HEK293 (cell line): ENCODE data around the gene EVI5L.

Experiments
- CTCF ChIA-PET: fragments of 350-600 bp; formaldehyde crosslinking; extraction: SDS; loops from one replicate; lab custom pipeline; 2021; ENCODE audit warnings: antibody characterized with exemption; lab: Yijun Ruan, JAX
- POLR2A ChIA-PET: fragments of 300-600 bp; formaldehyde crosslinking; extraction: SDS; loops from one replicate; lab custom pipeline; 2020; ENCODE audit warnings: antibody characterized with exemption, inconsistent platforms; lab: Yijun Ruan, JAX
- H3K27ac ChIP-seq: fragments of 200-500 bp; sonication (Bioruptor generic); 2 replicates; pipeline ENCODE4 v1.5.1; 2014; ENCODE audit warnings: low read depth, low read length, control low read depth, inconsistent platforms; ENCODE audit errors: extremely low read depth
- H3K36me3 ChIP-seq, 2 experiments: fragments of 200-500 bp in 1 of 2; sonication (Bioruptor generic) in 1 of 2; 1 replicate in 1 of 2; 2 replicates in 1 of 2; pipeline ENCODE4 v1.5.1; 2014 to 2017; ENCODE audit warnings: inconsistent platforms in 2 of 2, low read length in 2 of 2; ENCODE audit not compliant: control insufficient read depth in 2 of 2, insufficient read depth in 1 of 2
- H3K4me1 ChIP-seq: fragments of 200-500 bp; sonication (Bioruptor generic); 2 replicates; pipeline ENCODE4 v1.5.1; 2014; ENCODE audit warnings: mild to moderate bottlenecking, low read length, inconsistent platforms; ENCODE audit not compliant: control insufficient read depth, insufficient read depth
- H3K4me3 ChIP-seq: 2 replicates; pipeline ENCODE4 v1.5.1; 2011; ENCODE audit warnings: low read depth, mild to moderate bottlenecking, control low read depth, low read length, moderate library complexity
- H3K9me3 ChIP-seq: fragments of 200-500 bp; sonication (Bioruptor generic); 2 replicates; pipeline ENCODE4 v1.5.1; 2014; ENCODE audit warnings: low read depth, low read length, inconsistent platforms; ENCODE audit not compliant: control insufficient read depth, insufficient read depth
- GLIS1 ChIP-seq: fragments of 450-650 bp; formaldehyde crosslinking; IDR thresholded peaks from 2 replicates; pipeline ENCODE4 v1.5.1; 2016; ENCODE audit warnings: missing biosample characterization, missing genetic modification characterization
- SCRT1 ChIP-seq: fragments of 450-650 bp; formaldehyde crosslinking; IDR thresholded peaks from 2 replicates; pipeline ENCODE4 v1.5.1; 2016; ENCODE audit warnings: missing biosample characterization, missing genetic modification characterization, borderline replicate concordance
- SP7 ChIP-seq: fragments of 450-650 bp; formaldehyde crosslinking; IDR thresholded peaks from 2 replicates; pipeline ENCODE4 v1.5.1; 2016; ENCODE audit warnings: missing biosample characterization, missing genetic modification characterization
- YY1 ChIP-seq: fragments of 450-650 bp; formaldehyde crosslinking; IDR thresholded peaks from 2 replicates; pipeline ENCODE4 v1.5.1; 2018; ENCODE audit warnings: missing biosample characterization, missing genetic modification characterization
- ZBTB17 ChIP-seq: fragments of 450-650 bp; formaldehyde crosslinking; IDR thresholded peaks from 2 replicates; pipeline ENCODE4 v1.5.1; 2016; ENCODE audit warnings: missing biosample characterization, missing genetic modification characterization
- ZFP3 ChIP-seq: fragments of 450-650 bp; formaldehyde crosslinking; IDR thresholded peaks from 2 replicates; pipeline ENCODE4 v1.5.1; 2016; ENCODE audit warnings: low read depth, missing biosample characterization, missing genetic modification characterization
- ZNF112 ChIP-seq: fragments of 450-650 bp; formaldehyde crosslinking; IDR thresholded peaks from 2 replicates; pipeline ENCODE4 v1.5.0; 2017; ENCODE audit warnings: missing biosample characterization, missing genetic modification characterization
- ZNF114 ChIP-seq: fragments of 450-650 bp; formaldehyde crosslinking; IDR thresholded peaks from 2 replicates; pipeline ENCODE4 v1.5.0; 2017; ENCODE audit warnings: missing biosample characterization, missing genetic modification characterization
- ZNF2 ChIP-seq: fragments of 450-650 bp; formaldehyde crosslinking; IDR thresholded peaks from 2 replicates; pipeline ENCODE4 v1.5.1; 2016; ENCODE audit warnings: missing biosample characterization, missing genetic modification characterization
- ZNF202 ChIP-seq: fragments of 450-650 bp; formaldehyde crosslinking; IDR thresholded peaks from 2 replicates; pipeline ENCODE4 v1.5.1; 2016; ENCODE audit warnings: missing biosample characterization, missing genetic modification characterization, borderline replicate concordance
- ZNF211 ChIP-seq: fragments of 450-650 bp; formaldehyde crosslinking; IDR thresholded peaks from 2 replicates; pipeline ENCODE4 v1.5.1; 2016; ENCODE audit warnings: low read depth, missing biosample characterization, missing genetic modification characterization
- ZNF248 ChIP-seq: fragments of 450-650 bp; formaldehyde crosslinking; IDR thresholded peaks from 2 replicates; pipeline ENCODE4 v1.5.1; 2017; ENCODE audit warnings: missing biosample characterization, missing genetic modification characterization
- ZNF302 ChIP-seq: fragments of 450-650 bp; formaldehyde crosslinking; IDR thresholded peaks from 2 replicates; pipeline ENCODE4 v1.5.1; 2016; ENCODE audit warnings: missing biosample characterization, missing genetic modification characterization, low read depth
- ZNF311 ChIP-seq: fragments of 450-650 bp; formaldehyde crosslinking; IDR thresholded peaks from 2 replicates; pipeline ENCODE4 v1.5.1; 2017; ENCODE audit warnings: missing biosample characterization, missing genetic modification characterization, borderline replicate concordance
- ZNF335 ChIP-seq: fragments of 450-650 bp; formaldehyde crosslinking; conservative IDR thresholded peaks from 2 replicates; pipeline ENCODE4 v1.5.1; 2016; ENCODE audit warnings: missing biosample characterization, missing genetic modification characterization
- ZNF37A ChIP-seq: fragments of 450-650 bp; IDR thresholded peaks from 2 replicates; pipeline ENCODE4 v1.5.1; 2018; ENCODE audit warnings: missing biosample characterization, missing genetic modification characterization
- ZNF521 ChIP-seq: fragments of 450-650 bp; formaldehyde crosslinking; IDR thresholded peaks from 2 replicates; pipeline ENCODE4 v1.5.1; 2017; ENCODE audit warnings: missing biosample characterization, mild to moderate bottlenecking, missing genetic modification characterization
- ZNF530 ChIP-seq: fragments of 450-650 bp; formaldehyde crosslinking; IDR thresholded peaks from 2 replicates; pipeline ENCODE4 v1.5.1; 2016; ENCODE audit warnings: low read depth, missing biosample characterization, missing genetic modification characterization
- ZNF555 ChIP-seq: fragments of 450-650 bp; formaldehyde crosslinking; conservative IDR thresholded peaks from 2 replicates; pipeline ENCODE4 v1.5.1; 2017; ENCODE audit warnings: missing biosample characterization, mild to moderate bottlenecking, missing genetic modification characterization, inconsistent platforms
- ZNF621 ChIP-seq: fragments of 450-650 bp; formaldehyde crosslinking; IDR thresholded peaks from 2 replicates; pipeline ENCODE4 v1.5.1; 2017; ENCODE audit warnings: missing biosample characterization, missing genetic modification characterization
- ZNF707 ChIP-seq: fragments of 450-650 bp; formaldehyde crosslinking; IDR thresholded peaks from 2 replicates; pipeline ENCODE4 v1.5.1; 2016; ENCODE audit warnings: missing biosample characterization, missing genetic modification characterization
- ZNF76 ChIP-seq: fragments of 450-650 bp; formaldehyde crosslinking; IDR thresholded peaks from 2 replicates; pipeline ENCODE4; 2016; ENCODE audit warnings: low read depth, missing biosample characterization, missing genetic modification characterization, borderline replicate concordance
- ZNF785 ChIP-seq: fragments of 450-650 bp; formaldehyde crosslinking; IDR thresholded peaks from 2 replicates; pipeline ENCODE4 v1.5.1; 2016; ENCODE audit warnings: missing biosample characterization, missing genetic modification characterization
- TF ChIP-seq, protein P1 (sequence below): fragments of 450-650 bp; formaldehyde crosslinking; IDR thresholded peaks from 2 replicates; pipeline ENCODE4 v1.5.1; 2017; ENCODE audit warnings: missing biosample characterization, missing genetic modification characterization
- TF ChIP-seq, protein P2 (sequence below): fragments of 450-650 bp; formaldehyde crosslinking; IDR thresholded peaks from 2 replicates; pipeline ENCODE4 v1.5.1; 2016; ENCODE audit warnings: missing biosample characterization, missing genetic modification characterization
- TF ChIP-seq, protein P3 (sequence below): fragments of 450-650 bp; formaldehyde crosslinking; IDR thresholded peaks from 2 replicates; pipeline ENCODE4 v1.5.1; 2016; ENCODE audit warnings: missing biosample characterization, missing genetic modification characterization, borderline replicate concordance

EVI5L gene

DNA sequence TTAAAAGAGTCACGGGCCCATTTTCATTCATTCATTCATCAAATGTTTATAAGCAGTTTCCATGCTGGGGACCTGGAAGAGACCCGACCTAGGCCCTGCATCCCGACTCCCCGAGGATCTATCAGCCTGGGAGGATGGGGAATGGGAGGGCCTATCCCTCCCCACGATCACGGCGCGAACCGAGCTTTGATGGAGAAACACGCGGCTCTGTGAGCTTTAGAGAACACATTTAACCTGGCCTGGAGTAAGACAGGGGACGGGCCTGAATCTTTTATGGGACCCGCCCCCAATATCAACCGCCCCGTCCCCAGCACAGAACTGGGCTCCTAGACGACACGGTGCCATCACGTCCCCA is 875 bp upstream of the EVI5L start (continued):
- no peak for TF ChIP-seq ZNF555 (tag by site-specific recombination)
- TF ChIP-seq, protein P1, sequence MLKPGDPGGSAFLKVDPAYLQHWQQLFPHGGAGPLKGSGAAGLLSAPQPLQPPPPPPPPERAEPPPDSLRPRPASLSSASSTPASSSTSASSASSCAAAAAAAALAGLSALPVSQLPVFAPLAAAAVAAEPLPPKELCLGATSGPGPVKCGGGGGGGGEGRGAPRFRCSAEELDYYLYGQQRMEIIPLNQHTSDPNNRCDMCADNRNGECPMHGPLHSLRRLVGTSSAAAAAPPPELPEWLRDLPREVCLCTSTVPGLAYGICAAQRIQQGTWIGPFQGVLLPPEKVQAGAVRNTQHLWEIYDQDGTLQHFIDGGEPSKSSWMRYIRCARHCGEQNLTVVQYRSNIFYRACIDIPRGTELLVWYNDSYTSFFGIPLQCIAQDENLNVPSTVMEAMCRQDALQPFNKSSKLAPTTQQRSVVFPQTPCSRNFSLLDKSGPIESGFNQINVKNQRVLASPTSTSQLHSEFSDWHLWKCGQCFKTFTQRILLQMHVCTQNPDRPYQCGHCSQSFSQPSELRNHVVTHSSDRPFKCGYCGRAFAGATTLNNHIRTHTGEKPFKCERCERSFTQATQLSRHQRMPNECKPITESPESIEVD (tag by site-specific recombination), result no peak
- TF ChIP-seq ZFP3 (tag by site-specific recombination), result no peak
- TF ChIP-seq, protein P2, sequence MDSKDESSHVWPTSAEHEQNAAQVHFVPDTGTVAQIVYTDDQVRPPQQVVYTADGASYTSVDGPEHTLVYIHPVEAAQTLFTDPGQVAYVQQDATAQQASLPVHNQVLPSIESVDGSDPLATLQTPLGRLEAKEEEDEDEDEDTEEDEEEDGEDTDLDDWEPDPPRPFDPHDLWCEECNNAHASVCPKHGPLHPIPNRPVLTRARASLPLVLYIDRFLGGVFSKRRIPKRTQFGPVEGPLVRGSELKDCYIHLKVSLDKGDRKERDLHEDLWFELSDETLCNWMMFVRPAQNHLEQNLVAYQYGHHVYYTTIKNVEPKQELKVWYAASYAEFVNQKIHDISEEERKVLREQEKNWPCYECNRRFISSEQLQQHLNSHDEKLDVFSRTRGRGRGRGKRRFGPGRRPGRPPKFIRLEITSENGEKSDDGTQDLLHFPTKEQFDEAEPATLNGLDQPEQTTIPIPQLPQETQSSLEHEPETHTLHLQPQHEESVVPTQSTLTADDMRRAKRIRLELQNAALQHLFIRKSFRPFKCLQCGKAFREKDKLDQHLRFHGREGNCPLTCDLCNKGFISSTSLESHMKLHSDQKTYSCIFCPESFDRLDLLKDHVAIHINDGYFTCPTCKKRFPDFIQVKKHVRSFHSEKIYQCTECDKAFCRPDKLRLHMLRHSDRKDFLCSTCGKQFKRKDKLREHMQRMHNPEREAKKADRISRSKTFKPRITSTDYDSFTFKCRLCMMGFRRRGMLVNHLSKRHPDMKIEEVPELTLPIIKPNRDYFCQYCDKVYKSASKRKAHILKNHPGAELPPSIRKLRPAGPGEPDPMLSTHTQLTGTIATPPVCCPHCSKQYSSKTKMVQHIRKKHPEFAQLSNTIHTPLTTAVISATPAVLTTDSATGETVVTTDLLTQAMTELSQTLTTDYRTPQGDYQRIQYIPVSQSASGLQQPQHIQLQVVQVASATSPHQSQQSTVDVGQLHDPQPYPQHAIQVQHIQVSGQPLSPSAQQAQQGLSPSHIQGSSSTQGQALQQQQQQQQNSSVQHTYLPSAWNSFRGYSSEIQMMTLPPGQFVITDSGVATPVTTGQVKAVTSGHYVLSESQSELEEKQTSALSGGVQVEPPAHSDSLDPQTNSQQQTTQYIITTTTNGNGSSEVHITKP (tag by site-specific recombination), result no peak
- no peak for TF ChIP-seq ZNF202 (tag by site-specific recombination)
- TF ChIP-seq SCRT1 (tag by site-specific recombination), result no peak
- no peak for TF ChIP-seq ZNF37A (tag by site-specific recombination)
- TF ChIP-seq ZNF311 (tag by site-specific recombination), result no peak
- no peak for TF ChIP-seq ZNF530 (tag by site-specific recombination)
- TF ChIP-seq ZNF2, result 0 out of 2 replicates have a peak, but pooled peaks have one; percentile 16
- TF ChIP-seq ZNF521 (tag by site-specific recombination), result no peak
- no peak for TF ChIP-seq GLIS1 (tag by site-specific recombination)
- TF ChIP-seq ZNF335 (tag by site-specific recombination), result peak; percentile 59; the same call in 1 of the 2 replicates
- TF ChIP-seq ZNF302 (tag by site-specific recombination), result no peak
- TF ChIP-seq ZBTB17 (tag by site-specific recombination), result peak; percentile 82
- TF ChIP-seq SP7 (tag by site-specific recombination), result no peak

DNA sequence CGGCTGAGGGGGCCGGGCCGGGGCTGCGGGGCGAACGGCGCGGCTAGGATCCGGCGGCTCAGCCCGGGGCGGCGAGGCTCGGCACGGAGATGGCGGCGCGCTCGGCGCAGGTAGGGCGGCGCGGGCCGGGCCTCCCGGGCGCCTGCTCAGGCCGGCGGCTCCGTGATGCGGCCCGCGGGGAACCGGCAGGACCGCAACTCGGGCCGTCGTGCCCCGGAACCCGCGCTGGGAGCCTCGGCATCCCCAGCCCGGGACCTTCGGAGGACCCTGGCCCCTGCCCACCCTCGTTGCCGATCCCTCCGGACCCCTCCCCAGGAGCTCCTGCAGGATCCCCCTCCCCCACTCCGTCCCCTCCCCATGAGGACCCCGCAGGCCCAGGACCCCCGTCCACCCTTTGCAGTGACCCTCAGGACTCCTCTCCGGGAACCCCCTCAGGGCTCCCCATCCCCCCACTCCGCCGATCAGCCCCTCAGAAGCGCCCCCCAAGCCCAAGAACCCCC is 304 bp downstream of the EVI5L start:
- Histone ChIP-seq H3K9me3 (no peaks in the 10 kb centered on the region), H3K4me1 (no peaks in the 10 kb centered on the region), H3K36me3 (no peaks in the 10 kb centered on the region)
- no peak for TF ChIP-seq ZNF112
- no peak for TF ChIP-seq ZNF76 (tag by site-specific recombination)
- TF ChIP-seq ZNF211 (tag by site-specific recombination), result no peak
- TF ChIP-seq, protein P3, sequence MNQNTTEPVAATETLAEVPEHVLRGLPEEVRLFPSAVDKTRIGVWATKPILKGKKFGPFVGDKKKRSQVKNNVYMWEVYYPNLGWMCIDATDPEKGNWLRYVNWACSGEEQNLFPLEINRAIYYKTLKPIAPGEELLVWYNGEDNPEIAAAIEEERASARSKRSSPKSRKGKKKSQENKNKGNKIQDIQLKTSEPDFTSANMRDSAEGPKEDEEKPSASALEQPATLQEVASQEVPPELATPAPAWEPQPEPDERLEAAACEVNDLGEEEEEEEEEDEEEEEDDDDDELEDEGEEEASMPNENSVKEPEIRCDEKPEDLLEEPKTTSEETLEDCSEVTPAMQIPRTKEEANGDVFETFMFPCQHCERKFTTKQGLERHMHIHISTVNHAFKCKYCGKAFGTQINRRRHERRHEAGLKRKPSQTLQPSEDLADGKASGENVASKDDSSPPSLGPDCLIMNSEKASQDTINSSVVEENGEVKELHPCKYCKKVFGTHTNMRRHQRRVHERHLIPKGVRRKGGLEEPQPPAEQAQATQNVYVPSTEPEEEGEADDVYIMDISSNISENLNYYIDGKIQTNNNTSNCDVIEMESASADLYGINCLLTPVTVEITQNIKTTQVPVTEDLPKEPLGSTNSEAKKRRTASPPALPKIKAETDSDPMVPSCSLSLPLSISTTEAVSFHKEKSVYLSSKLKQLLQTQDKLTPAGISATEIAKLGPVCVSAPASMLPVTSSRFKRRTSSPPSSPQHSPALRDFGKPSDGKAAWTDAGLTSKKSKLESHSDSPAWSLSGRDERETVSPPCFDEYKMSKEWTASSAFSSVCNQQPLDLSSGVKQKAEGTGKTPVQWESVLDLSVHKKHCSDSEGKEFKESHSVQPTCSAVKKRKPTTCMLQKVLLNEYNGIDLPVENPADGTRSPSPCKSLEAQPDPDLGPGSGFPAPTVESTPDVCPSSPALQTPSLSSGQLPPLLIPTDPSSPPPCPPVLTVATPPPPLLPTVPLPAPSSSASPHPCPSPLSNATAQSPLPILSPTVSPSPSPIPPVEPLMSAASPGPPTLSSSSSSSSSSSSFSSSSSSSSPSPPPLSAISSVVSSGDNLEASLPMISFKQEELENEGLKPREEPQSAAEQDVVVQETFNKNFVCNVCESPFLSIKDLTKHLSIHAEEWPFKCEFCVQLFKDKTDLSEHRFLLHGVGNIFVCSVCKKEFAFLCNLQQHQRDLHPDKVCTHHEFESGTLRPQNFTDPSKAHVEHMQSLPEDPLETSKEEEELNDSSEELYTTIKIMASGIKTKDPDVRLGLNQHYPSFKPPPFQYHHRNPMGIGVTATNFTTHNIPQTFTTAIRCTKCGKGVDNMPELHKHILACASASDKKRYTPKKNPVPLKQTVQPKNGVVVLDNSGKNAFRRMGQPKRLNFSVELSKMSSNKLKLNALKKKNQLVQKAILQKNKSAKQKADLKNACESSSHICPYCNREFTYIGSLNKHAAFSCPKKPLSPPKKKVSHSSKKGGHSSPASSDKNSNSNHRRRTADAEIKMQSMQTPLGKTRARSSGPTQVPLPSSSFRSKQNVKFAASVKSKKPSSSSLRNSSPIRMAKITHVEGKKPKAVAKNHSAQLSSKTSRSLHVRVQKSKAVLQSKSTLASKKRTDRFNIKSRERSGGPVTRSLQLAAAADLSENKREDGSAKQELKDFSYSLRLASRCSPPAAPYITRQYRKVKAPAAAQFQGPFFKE (tag by site-specific recombination), result no peak
- TF ChIP-seq ZNF621 (tag by site-specific recombination), result no peak
- TF ChIP-seq ZNF302 (tag by site-specific recombination), result no peak
- TF ChIP-seq ZNF248 (tag by site-specific recombination), result no peak
- TF ChIP-seq ZNF114, result no peak
- TF ChIP-seq ZNF785, result no peak
- no peak for TF ChIP-seq ZNF707
- TF ChIP-seq YY1 (tag by site-specific recombination), result no peak
- TF ChIP-seq, all 188 proteins: peak for 0
- peak overlapping the region; percentile 80 for H3K4me3 ChIP-seq
- no peak overlapping the region for H3K27ac ChIP-seq
- ChIA-PET CTCF (interaction anchor here (0.6 to 1.7 kb wide), 3 partner anchors 24 to 440 kb away, joined by 3 to 7 read pairs (median 3); no protein-coding TSS in a partner anchor), POLR2A (interaction anchor here (0.9 kb wide), 1 partner anchor 30 kb away, joined by 4 read pairs; no protein-coding TSS in a partner anchor)
